ENCODE data around the gene ELN. TPM values are rescaled to one million over a fixed set of nuclear protein-coding genes. Genes with fewer than 3 reads are reported as not detected.

ELN gene
- total and polyA plus RNA-seq, 9 of the 15 experiments (the other 6 are each of a cell fraction or from before 2014, with no cell fraction given), result 0.20 TPM; not detected in 8

GRCh38 chr7:74031403-74032190, 3.6 kb downstream of the ELN start:
- WGBS (ENCODE audit: insufficient coverage, low coverage, missing lambda C conversion rate), result 6% methylated on average over 5 of the region's 5 CpGs
- H3K4me2 ChIP-seq (ENCODE audit: insufficient read depth, low read length), result no peak overlapping the region
- ATAC-seq (no peak), FAIRE-seq (no peak), DNase-seq (ENCODE audit: extremely low read depth in 1 of 4, low spot score in 3 of 4) (no peak)
- ChIA-PET POLR2A (no interaction called here), CTCF (ENCODE audit: low intra/inter-chr PET ratio) (interaction anchor here (0.8 kb wide), 1 partner anchor 176 kb away, joined by 3 read pairs; no protein-coding TSS in a partner anchor)
- no peak overlapping the region for H3K27ac ChIP-seq (ENCODE audit: extremely low read depth, low read depth, low read length)
- peaks cover 8% of the 10 kb centered on the region for H4K20me1 ChIP-seq (replicated peaks; ENCODE audit: control insufficient read depth, insufficient read depth, low read length)
- H3K9ac ChIP-seq (ENCODE audit: insufficient read depth in 1 of 2, low read depth in 2 of 2, low read length in 2 of 2), result no peak overlapping the region
- H3K9me1 ChIP-seq (ENCODE audit: control insufficient read depth, insufficient read depth, low read length), result no peaks in the 10 kb centered on the region
- H3K4me3 ChIP-seq, result no peak overlapping the region
- peaks cover 0 to 29% of the 10 kb centered on the region in 2 experiments; a peak in 2 of 5 replicates for H3K4me1 ChIP-seq (replicated peaks in 1 of 2; ENCODE audit: control insufficient read depth in 2 of 2, insufficient read depth in 2 of 2, low read length in 2 of 2)
- intact Hi-C loops (cut with micrococcal nuclease), result no loop called here
- in situ Hi-C loops (cut with MboI), result no loop called here
- peak; percentile 96 for TF ChIP-seq ZFP36 (IDR thresholded peaks at IDR 0.05; ENCODE audit: low read depth, low read length, partially characterized antibody)
- TF ChIP-seq RBM25 (IDR thresholded peaks at IDR 0.05; ENCODE audit: low read depth, low read length, severe bottlenecking), result peak; percentile 76
- TF ChIP-seq ZNF512 (tag; IDR thresholded peaks at IDR 0.05), result peak; percentile 57
- no peak for TF ChIP-seq NR4A1 (CRISPR knock-in tag; IDR thresholded peaks at IDR 0.05)
- TF ChIP-seq NR4A1 (tag; IDR thresholded peaks at IDR 0.05), result no peak
- peak; percentile 23; the same call in 1 of the 2 replicates for TF ChIP-seq ZNF436 (CRISPR knock-in tag; IDR thresholded peaks at IDR 0.05)
- no peak for TF ChIP-seq CHD2 (IDR thresholded peaks at IDR 0.05; ENCODE audit: low read depth, low read length)
- TF ChIP-seq ZNF77 (CRISPR knock-in tag; IDR thresholded peaks at IDR 0.05), result no peak
- no peak for TF ChIP-seq ZNF76 (CRISPR knock-in tag; IDR thresholded peaks at IDR 0.05; ENCODE audit: borderline replicate concordance)
- H2AFZ ChIP-seq (ENCODE audit: low read depth, low read length), result no peak overlapping the region
- H3K9me3 ChIP-seq (replicated peaks; ENCODE audit: control insufficient read depth, insufficient read depth, low read depth, low read length), result no peaks in the 10 kb centered on the region
- H3K27me3 ChIP-seq (ENCODE audit: control insufficient read depth in 2 of 2, insufficient read depth in 2 of 2, low read length in 2 of 2), result peaks cover 51 to 73% of the 10 kb centered on the region in 2 experiments
- no TSS peak for BruUV-seq (replicated peaks)
- no peaks in the 10 kb centered on the region for H3K79me2 ChIP-seq (ENCODE audit: control insufficient read depth, insufficient read depth, low read length)
- no peaks in the 10 kb centered on the region for H3K36me3 ChIP-seq (ENCODE audit: control insufficient read depth, insufficient read depth, low read length)
